Amniotic epithelial cell (primary cell): Measurements from ENCODE around the gene OR51B2.
A peak's percentile ranks its signal among the peaks of the same experiment; 100 is the strongest.
"Not testable (repeated sequence)": the region's sequence is repeated elsewhere in the genome, so short reads cannot be mapped to it uniquely, and the experiment has no call there.

ENCODE experiments used
- DNase-seq: peaks from one replicate; pipeline ENCODE4 v3.0.0-alpha.2; 2010; ENCODE audit warnings: low read depth

Gene OR51B2

DNA sequence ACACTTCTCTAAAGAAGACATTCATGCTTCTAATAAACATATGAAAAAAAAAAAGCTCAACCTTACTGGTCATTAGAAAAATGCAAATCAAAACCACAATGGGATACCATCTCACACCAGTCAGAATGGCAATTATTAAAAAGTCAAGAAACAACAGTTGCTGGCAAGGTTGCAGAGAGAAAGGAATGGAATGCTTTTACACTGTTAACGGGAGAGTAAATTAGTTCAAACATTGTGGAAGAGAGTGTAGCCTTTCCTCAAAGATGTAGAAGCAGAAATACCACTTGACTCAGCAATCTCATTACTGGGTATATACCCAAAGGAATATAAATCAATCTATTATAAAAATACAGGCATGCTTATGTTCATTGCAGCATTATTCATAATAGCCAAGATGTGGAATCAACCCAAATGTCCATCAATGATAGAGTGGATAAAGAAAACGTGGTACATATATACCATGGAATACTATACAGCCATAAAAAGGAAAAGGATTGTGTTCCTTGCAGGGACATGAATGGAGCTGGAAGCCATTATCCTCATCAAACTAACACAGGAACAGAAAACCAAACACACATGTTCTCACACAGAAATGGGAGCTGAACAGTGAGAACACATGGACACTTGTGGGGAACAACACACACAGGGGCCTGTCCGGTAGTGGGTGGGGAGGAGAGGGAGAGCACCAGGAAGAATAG, 10.6 kb downstream of the OR51B2 start:
- DNase-seq, result not testable (repeated sequence)

DNA sequence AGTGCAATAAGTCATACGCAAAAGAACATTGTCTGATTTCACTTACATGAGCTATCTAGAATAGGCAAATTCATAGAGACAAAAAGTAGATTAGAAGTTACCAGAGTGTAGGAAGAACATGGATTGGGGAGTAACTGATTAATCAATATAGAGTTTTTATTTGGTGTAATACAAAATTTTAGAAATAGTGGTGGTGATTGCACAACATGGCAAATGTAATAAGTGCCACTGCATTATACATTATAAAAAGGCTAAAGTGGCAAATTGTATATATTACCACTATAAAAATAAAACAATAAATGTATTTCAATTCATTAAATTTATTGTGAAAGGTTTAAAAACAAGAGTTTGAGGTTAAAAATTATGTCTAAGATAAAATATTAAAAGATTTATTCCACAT, 13.7 kb downstream of the OR51B2 start:
- DNase-seq, result no peak

DNA sequence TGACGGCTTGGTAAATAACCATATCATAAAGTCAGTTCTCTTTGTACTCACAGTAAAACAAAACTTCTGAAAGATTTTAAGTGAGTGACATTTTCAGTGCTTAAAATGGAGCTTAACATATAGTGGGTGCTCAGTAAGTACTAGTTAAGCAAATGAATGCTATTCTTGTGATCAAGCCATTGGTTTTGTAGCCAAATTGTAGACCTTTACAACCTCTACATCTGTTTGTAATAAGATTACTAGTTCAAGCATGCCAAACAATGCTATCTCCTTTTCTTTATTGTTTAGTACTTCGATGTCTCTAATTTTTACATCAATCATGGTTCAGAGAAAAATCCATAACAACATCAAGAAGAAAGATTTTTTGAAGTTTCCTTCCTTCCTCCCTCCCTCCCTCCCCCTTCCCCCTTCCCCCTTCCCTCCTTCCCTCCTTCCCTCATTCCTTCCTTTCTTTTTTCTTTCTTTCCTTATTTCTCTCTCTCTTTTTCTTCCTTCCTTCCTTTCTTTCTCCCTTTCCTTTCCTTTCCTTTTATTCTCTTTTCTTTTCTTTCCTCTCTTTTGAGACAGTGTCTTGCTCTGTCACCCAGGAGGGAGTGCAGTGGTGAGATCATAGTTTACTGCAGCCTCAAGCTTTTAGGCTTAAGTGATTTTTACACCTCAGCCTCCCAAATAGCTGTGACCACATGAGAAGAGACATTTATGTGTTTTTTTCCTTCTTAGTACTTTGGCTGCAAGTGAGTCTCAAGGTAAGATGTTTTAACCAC, 16.7 kb downstream of the OR51B2 start:
- no peak for DNase-seq

DNA sequence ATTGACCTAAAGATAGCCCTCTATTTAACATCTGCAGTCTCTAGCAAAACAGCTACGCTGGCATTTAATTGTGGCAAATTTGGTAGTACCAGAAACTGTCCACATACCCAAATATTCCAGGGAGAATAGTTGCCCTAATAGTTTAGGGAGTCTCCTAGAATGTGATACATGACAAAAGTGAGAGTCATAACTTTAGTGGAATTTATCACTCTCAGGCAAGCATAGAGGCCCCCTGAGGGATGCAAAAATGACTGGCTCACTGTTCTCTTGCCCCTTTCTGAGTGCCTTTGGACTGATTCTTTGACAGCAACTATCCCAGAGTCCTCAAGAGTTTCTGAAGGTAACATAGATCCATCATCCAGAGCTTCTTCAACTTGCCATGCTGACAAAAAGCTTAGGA, 20.1 kb downstream of the OR51B2 start:
- no peak for DNase-seq

DNA sequence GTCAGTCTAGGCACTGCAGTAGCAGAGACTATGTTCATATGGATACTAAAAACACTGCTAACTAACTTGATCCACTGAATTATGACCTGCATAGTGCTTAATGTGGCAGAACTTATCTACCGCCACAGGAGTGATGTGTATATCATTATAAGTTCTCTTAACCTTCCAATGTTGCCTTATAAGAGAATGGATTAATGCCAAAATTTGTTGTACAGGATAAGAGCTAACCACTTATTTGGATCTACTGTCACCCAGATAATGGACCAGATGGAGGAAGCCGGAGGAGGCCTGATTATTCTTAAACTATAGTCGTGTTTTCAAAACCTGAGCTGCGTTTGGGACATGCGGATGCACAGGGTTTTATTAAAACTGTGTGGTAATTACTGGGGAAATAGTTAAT, 20.5 kb downstream of the OR51B2 start:
- DNase-seq, result no peak

DNA sequence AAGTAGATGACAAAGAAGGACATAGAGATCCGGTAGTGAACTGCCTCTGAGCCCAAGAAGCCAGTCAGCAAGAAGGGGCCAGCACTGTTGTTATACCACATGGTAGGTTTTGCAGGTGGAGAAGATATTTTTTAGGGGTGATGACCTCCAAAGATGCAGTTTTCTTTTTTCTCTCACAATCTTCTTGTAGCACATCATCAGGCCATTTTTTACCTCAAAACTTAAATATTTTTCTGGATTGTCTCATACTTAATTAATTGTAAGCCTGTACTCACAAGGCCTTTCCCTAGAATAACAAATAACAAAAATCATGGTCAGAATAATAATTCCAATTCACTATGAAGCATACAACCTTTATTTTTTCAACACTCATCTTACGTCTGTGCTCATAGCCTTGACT, 22.3 kb downstream of the OR51B2 start, which contains the start of gene OR51B4:
Gene OR51B4 (minus strand): TSS at position 101 of the 400 bp plus-strand sequence. CDS start 0 bp downstream, at position 101.
- DNase-seq, result no peak

DNA sequence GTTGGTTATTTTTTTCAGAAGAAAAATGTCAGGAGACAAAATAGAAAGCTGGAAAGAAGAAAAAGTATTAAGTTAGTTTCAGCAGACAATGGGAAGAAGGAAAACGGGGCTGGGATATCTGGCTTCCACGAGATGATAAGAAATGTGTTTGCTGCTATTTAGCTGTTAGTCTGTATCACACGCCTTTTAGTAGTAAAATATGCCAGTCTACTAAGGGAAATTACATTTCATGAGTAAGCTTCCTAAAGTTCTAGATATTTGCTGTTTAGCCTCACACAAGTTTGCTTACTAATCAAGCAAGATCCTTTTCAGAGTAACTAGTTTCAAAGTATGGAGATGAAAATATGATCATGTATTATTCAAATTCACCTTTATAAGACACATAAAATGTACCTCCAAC, 23.8 kb downstream of the OR51B2 start:
- DNase-seq, result no peak

DNA sequence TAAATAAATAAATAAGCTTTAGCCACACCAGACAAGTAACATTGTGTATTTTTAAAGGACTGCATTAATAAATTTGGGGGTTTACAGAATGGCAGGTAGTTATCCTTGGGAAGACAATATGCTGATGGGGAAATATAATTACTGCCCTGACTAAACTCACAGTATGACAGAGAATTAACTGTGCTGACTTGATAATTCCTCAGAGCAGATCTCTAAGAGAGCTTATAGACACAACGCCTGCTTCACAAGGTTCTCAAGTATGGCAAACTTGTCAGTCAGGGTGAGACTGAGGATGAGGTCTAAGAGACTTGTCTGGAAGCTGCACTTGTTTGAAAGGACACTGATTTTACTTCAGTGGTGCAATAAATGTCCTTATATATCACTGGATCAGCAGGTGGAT, 25.6 kb downstream of the OR51B2 start:
- no peak for DNase-seq

DNA sequence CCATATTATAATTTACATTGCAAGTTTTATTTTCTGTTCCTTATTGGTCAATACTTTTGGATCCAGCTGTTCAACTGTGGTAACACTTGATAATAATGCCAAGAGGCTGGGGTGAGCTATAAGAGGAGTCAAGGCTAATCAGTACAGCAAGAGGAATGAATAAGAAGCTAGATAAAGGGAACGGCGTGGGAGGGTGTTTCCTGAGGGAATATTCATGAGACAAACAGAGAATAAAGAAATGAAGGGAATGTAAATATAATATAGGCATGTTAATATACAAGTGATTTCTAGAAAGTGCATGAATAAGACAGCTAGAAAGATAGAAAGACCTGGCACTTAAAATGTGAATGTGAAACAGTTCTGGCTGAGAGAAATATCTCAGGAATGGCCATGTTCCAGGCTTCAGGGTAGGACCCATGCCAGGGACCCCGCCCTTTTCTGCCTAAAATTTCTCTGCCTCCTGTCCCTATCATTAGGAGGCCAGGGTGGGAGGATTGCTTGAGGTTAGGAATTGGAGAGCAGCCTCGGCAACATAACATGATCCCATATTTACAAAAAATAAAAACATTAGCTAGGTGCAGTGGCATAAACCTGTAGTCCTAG, 26.3 kb downstream of the OR51B2 start:
- peak; percentile 34 for DNase-seq

DNA sequence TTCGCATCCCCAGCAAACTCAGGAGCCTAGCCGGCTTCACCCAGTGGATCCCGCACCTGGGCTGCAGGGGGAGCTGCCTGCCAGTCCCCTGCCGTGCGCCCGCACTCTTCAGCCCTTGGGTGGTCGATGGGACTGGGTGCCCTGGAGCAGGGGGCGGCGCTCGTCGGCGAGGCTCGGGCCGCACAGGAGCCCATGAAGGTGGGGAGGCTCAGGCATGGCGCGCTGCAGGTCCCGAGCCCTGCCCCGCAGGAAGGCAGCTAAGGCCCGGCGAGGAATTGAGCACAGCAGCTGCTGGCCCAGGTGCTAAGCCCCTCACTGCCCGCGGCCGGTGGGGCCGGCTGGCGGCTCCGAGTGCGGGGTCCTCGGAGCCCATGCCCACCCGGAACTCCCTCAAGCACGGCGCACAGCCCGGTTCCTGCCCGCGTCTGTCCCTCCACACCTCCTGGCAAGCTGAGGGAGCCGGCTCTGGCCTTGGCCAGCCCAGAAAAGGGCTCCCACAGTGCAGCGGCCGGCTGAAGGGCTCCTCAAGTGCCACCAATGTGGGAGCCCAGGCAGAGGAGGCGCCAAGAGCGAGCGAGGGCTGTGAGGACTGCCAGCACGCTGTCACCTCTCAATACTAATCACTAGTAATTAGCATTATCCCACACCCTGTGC, 29.6 kb downstream of the OR51B2 start:
- not testable (repeated sequence) for DNase-seq

DNA sequence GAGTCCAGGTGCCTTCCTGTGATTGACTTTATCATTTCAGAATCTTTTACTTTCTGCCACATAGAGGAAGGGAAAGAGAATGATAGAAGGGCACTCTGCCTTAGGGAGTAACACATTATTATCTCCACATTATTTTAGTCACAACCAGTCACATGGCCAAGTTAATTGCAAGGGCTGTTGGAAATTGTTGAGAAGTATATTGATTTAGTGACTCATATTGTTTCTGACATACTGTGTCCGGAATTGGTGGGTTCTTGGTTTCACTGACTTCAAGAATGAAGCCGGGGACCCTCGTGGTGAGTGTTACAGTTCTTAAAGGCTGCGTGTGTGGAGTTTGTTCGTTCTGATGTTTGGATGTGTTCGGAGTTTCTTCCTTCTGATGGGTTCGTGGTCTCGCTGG, 31.1 kb downstream of the OR51B2 start:
- DNase-seq, result no peak

DNA sequence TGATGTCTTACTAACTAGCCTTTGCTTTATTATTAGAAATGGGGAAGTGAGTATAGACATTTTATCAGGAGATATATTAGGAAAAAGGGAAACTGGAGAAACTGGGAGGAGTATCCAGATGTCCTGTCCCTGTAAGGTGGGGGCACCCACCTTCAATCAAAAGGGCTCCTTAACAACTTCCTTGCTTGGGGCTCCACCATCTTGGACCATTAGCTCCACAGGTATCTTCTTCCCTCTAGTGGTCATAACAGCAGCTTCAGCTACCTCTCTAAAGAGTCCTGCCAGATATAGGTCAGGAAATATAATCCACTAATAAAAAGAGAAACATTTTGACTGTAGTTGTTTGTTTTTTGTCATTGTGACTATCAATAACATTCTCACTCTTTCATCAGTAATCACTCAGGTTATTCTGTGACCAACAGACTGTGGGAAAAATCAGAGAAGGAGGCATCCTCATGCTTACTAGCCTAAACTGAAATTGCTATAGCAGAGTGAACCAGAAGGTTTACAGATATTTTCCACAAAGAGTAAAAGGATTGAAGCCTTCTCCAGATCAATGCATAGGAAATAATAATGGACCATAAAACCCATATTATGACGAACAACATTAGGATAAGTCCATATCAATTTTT, 32.8 kb downstream of the OR51B2 start:
- DNase-seq, result peak; percentile 61

DNA sequence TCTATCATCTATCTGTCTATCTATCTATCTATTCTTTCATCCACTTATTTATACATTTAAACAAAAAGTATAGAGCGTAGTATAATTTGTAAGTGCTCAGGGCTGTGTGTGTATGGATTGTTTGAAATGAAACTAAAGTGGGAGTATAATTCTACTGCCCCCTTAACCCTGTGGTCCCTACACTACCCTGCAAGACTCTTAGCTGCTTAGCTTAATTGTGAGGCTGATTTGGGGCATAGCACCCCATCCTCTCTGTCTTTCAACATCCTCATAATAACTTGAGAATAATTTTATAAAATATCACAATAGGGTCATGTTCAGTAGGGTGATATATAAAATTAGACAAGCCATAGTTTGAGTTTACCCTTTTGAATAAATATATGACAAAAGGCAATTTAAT, 34.0 kb downstream of the OR51B2 start:
- DNase-seq, result no peak

DNA sequence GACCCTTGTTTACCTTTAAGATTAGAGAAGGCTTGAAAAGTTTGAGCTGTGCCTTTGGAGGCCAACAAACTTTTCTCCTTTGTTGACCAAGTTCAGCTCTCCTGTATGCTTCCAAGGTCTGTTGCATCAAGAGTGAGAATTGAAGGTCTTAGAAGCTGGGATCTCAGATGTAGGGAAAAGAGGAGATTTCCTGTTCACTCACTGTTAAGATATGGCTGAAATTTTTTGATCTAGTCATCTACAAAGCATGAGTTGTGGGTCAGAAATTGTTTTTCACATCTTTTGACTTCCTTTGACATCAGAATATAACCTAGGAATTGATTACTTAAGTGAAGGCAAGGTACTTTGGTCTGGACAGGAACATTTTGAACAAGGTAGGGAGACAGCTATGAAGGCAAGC, 34.4 kb downstream of the OR51B2 start:
- peak; percentile 28 for DNase-seq

DNA sequence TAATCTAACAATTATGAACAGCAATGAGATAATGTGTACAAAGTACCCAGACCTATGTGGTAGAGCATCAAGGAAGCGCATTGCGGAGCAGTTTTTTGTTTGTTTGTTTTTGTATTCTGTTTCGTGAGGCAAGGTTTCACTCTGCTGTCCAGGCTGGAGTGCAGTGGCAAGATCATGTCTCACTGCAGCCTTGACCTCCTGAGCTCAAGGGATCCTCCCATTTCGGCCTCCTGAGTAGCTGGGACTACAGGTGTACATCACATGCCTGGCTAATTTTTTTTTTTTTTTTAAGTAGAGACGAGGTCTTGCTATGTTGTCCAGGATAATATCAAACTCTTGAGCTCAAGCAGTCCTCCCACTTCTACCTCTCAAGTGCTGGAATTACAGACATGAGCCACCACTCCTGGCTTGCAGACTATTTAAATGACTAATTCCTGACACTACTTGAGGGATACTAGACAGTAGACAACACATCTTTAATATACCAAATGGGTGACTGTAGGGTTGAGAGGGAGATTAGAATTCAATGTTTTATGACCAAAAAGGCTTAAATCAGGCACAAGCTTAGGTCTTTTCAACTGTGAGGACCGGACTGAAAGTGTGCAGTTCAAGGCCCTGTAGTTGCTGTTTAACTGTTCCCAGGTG, 35.1 kb downstream of the OR51B2 start:
- no peak for DNase-seq

DNA sequence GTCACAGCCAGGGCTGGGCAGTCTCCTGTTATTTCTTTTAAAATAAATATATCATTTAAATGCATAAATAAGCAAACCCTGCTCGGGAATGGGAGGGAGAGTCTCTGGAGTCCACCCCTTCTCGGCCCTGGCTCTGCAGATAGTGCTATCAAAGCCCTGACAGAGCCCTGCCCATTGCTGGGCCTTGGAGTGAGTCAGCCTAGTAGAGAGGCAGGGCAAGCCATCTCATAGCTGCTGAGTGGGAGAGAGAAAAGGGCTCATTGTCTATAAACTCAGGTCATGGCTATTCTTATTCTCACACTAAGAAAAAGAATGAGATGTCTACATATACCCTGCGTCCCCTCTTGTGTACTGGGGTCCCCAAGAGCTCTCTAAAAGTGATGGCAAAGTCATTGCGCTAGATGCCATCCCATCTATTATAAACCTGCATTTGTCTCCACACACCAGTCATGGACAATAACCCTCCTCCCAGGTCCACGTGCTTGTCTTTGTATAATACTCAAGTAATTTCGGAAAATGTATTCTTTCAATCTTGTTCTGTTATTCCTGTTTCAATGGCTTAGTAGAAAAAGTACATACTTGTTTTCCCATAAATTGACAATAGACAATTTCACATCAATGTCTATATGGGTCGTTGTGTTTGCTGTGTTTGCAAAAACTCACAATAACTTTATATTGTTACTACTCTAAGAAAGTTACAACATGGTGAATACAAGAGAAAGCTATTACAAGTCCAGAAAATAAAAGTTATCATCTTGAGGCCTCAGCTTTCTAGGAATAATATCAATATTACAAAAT, 35.8 kb downstream of the OR51B2 start:
- peak; percentile 44 for DNase-seq

DNA sequence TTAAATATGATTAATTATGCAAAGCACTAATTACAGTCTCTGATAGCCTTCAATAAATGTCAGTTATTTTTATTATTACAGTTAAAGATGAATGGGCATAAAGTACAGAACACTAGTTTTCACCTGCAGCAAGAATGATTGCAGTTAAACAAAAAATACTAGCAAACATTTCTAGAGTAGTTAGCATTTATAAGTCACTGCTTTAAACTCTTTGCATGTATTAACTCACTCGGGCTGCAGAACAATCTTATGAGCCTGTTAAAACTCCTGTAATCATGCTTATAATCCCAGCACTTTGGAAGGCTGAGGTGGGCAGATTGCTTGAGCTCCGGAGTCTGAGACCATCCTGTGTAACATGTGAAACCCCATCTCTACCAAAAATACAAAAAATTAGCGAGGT, 37.2 kb downstream of the OR51B2 start:
- no peak for DNase-seq

DNA sequence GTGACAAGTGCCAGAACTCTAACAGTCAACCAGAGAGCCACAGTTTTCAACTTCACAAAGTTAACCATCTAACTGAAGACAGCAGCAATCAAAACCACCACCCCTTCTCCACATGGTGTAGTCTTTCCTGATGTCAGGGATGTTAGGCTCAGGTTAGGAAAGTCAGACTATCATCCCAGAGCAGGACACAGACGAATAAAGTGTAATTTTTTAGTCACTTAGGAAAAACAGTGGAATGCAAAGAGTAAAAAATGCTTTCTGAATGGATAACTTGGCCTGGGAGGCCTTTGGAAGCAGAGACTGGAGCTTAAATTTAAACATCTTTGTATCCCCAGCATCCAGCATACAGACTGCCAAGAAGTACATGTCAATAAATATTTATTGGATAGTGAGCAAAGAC, 37.7 kb downstream of the OR51B2 start:
- DNase-seq, result no peak

DNA sequence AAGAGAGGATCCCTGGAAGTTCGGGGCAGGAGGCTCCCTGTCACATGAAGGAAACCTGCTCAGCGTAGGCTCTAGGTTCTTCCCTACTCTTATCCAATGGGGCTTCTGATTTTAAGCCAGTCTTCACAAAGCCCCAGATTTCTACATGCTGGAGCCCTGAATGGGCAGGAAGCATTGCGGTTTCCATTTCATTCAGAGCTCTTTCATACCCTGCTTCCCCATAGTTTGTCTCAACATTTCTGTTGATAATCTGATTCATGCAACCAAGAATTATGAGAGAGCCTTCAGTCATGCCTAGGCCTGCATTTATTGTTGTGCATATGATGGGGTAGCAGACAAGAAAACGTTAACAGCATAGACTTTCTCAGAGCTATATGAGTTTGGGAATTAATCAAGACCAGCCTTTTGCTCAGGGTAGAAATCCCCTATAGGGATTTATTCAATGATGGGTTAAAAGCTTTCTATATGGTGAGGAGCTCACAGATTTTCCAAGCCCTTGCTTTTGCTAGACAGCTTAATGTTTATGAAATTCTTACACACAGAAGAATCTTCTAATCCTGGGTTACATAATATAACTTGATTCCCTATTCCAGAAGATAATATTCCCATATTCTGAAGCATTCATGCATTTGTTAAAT, 38.3 kb downstream of the OR51B2 start:
- no peak for DNase-seq

DNA sequence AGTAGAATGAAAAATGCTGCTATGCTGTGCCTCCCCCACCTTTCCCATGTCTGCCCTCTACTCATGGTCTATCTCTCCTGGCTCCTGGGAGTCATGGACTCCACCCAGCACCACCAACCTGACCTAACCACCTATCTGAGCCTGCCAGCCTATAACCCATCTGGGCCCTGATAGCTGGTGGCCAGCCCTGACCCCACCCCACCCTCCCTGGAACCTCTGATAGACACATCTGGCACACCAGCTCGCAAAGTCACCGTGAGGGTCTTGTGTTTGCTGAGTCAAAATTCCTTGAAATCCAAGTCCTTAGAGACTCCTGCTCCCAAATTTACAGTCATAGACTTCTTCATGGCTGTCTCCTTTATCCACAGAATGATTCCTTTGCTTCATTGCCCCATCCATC, 39.5 kb downstream of the OR51B2 start:
- DNase-seq, result no peak
